HCT116 (cell line): Measurements from ENCODE around the gene PRKG1. TPM values are rescaled to one million over a fixed set of nuclear protein-coding genes. Genes with fewer than 3 reads are reported as not detected.

Experiments
- ATAC-seq: fragments of 200-7000 bp; cut with Tn5 transposase; 2 replicates; pipeline ENCODE4 v1.9.1; 2020; ENCODE audit warnings: mild to moderate bottlenecking, moderate library complexity
- BruUV-seq: library from RNA; stranded (reverse); fragments of 400-500 nt; replicated peaks from 2 replicates; lab custom pipeline; 2021; lab: Mats Ljungman, UMichigan
- CTCF ChIA-PET: fragments of 300-600 bp; sonication (Branson Sonifier 250); formaldehyde crosslinking; loops from one replicate; lab custom pipeline; 2021; ENCODE audit warnings: antibody characterized with exemption; lab: Charles Lee
- POLR2A ChIA-PET: fragments of 300-600, 350-600 bp; sonication (Branson Sonifier 250); formaldehyde crosslinking; loops from one replicate; lab custom pipeline; 2021; ENCODE audit warnings: antibody characterized with exemption; lab: Charles Lee
- RAD21 ChIA-PET, 2 experiments: fragments of 300-600 bp; sonication (Branson Sonifier 250); formaldehyde crosslinking; loops; one replicate each; lab custom pipeline; 2023; ENCODE audit warnings: low total read pairs in 2 of 2; ENCODE audit not compliant: uncharacterized antibody in 2 of 2, unreplicated experiment in 2 of 2, low non-redundant PET in 1 of 2; lab: Charles Lee
- DNase-seq: peaks from one replicate; pipeline ENCODE4 v3.0.0-alpha.2; 2010; ENCODE audit warnings: low read depth, low spot score
- H2AFZ ChIP-seq: fragments of 200-600 bp; shearing (Covaris generic), sonication (generic); 2 replicates; pipeline ENCODE4 v1.6.1; 2017; ENCODE audit warnings: low read depth, mixed run types, mixed read lengths, antibody characterized with exemption, low read length; ENCODE audit not compliant: poor library complexity, severe bottlenecking
- H3K27ac ChIP-seq: 2 replicates; pipeline ENCODE4 v1.5.1; 2012; ENCODE audit warnings: low read depth, low read length
- H3K27me3 ChIP-seq: fragments of 200-600 bp; sonication (generic); 2 replicates; pipeline ENCODE4 v1.6.1; 2016; ENCODE audit warnings: mixed run types, low read length, mixed read lengths; ENCODE audit not compliant: insufficient read depth
- H3K36me3 ChIP-seq, 2 experiments: fragments of 200-500 bp in 1 of 2; fragments of 200-600 bp in 1 of 2; sonication (Bioruptor generic) in 1 of 2; sonication (generic) in 1 of 2; 2 replicates each; pipeline versions ENCODE4 v1.5.1 to v1.6.1; 2014 to 2016; ENCODE audit warnings: low read length in 2 of 2, inconsistent platforms in 1 of 2, mixed read lengths in 1 of 2, mixed run types in 1 of 2; ENCODE audit not compliant: insufficient read depth in 2 of 2, control insufficient read depth in 1 of 2
- H3K4me1 ChIP-seq, 2 experiments: fragments of 200-600 bp in 1 of 2; sonication (generic) in 1 of 2; 2 replicates each; pipeline versions ENCODE4 v1.5.1 to v1.6.1; 2012 to 2017; ENCODE audit warnings: low read length in 2 of 2, inconsistent platforms in 1 of 2, mild to moderate bottlenecking in 1 of 2, mixed read lengths in 1 of 2, mixed run types in 1 of 2, moderate library complexity in 1 of 2; ENCODE audit not compliant: insufficient read depth in 2 of 2, control insufficient read depth in 1 of 2
- H3K4me2 ChIP-seq: fragments of 200-600 bp; sonication (generic); 2 replicates; pipeline ENCODE4 v1.6.1; 2017; ENCODE audit warnings: mixed run types, low read length, mixed read lengths
- H3K4me3 ChIP-seq, 2 experiments: fragments of 200-600 bp in 1 of 2; sonication (generic) in 1 of 2; replicated peaks in 1 of 2; 2 replicates each; pipeline ENCODE4 v1.5.1; 2011 to 2016; ENCODE audit warnings: low read length in 2 of 2, control low read depth in 1 of 2, low read depth in 1 of 2, mild to moderate bottlenecking in 1 of 2, mixed read lengths in 1 of 2, mixed run types in 1 of 2
- H3K79me2 ChIP-seq: fragments of 200-600 bp; sonication (generic); 2 replicates; pipeline ENCODE4 v1.6.1; 2017; ENCODE audit warnings: mild to moderate bottlenecking, mixed run types, low read length, moderate library complexity, mixed read lengths; ENCODE audit not compliant: insufficient read depth
- H3K9ac ChIP-seq: fragments of 200-600 bp; sonication (generic); 2 replicates; pipeline ENCODE4 v1.6.1; 2016; ENCODE audit warnings: low read length, mixed read lengths
- H3K9me2 ChIP-seq: fragments of 200-600 bp; sonication (generic), shearing (Covaris generic); 2 replicates; pipeline ENCODE4 v1.6.1; 2017; ENCODE audit warnings: mixed run types, mild to moderate bottlenecking, moderate library complexity; ENCODE audit not compliant: insufficient read depth
- H3K9me3 ChIP-seq, 2 experiments: fragments of 200-500 bp in 1 of 2; fragments of 200-600 bp in 1 of 2; sonication (Bioruptor generic) in 1 of 2; sonication (generic) in 1 of 2; 2 replicates each; pipeline ENCODE4 v1.6.1; 2014 to 2017; ENCODE audit warnings: low read length in 2 of 2, mixed read lengths in 2 of 2, inconsistent platforms in 1 of 2, low read depth in 1 of 2, mild to moderate bottlenecking in 1 of 2, mixed run types in 1 of 2, moderate library complexity in 1 of 2; ENCODE audit not compliant: control insufficient read depth in 1 of 2, insufficient read depth in 1 of 2
- H4K20me1 ChIP-seq: fragments of 200-600 bp; sonication (generic), shearing (Covaris generic); 2 replicates; pipeline ENCODE4 v1.6.1; 2017; ENCODE audit warnings: mixed run types, mild to moderate bottlenecking, moderate library complexity; ENCODE audit not compliant: insufficient read depth
- ATF3 ChIP-seq: IDR thresholded peaks from 2 replicates; pipeline ENCODE4 v1.6.1; 2012
- CEBPB ChIP-seq: IDR thresholded peaks from 2 replicates; pipeline ENCODE4 v1.6.1; 2012; ENCODE audit warnings: low read depth
- ELF1 ChIP-seq: IDR thresholded peaks from 2 replicates; pipeline ENCODE4 v1.6.1; 2012; ENCODE audit warnings: low read depth, borderline replicate concordance
- EZH2 ChIP-seq: fragments of 200-600 bp; sonication (generic); IDR thresholded peaks from 2 replicates; pipeline ENCODE4 v1.6.1; 2017; ENCODE audit warnings: antibody characterized with exemption, mixed run types
- EZH2phosphoT487 ChIP-seq: fragments of 200-600 bp; IDR thresholded peaks from 2 replicates; pipeline ENCODE4 v1.6.1; 2018; ENCODE audit warnings: antibody characterized with exemption, borderline replicate concordance
- FOSL1 ChIP-seq: IDR thresholded peaks from 2 replicates; pipeline ENCODE4 v1.6.1; 2012; ENCODE audit warnings: low read depth
- JUND ChIP-seq: IDR thresholded peaks from 2 replicates; pipeline ENCODE4 v1.6.1; 2012
- MAX ChIP-seq: IDR thresholded peaks from 2 replicates; pipeline ENCODE4 v1.6.1; 2012
- RAD21 ChIP-seq: IDR thresholded peaks from 2 replicates; pipeline ENCODE4 v1.6.1; 2012; ENCODE audit warnings: low read depth, mild to moderate bottlenecking
- SIN3A ChIP-seq: IDR thresholded peaks from 2 replicates; pipeline ENCODE4 v1.6.1; 2012; ENCODE audit warnings: low read depth
- SP1 ChIP-seq: IDR thresholded peaks from 2 replicates; pipeline ENCODE4 v1.6.1; 2012; ENCODE audit warnings: low read depth
- SRF ChIP-seq: IDR thresholded peaks from 2 replicates; pipeline ENCODE4 v1.6.1; 2012; ENCODE audit warnings: low read depth
- TCF7L2 ChIP-seq: IDR thresholded peaks from 2 replicates; pipeline ENCODE4 v1.7.0; 2011; ENCODE audit warnings: borderline replicate concordance, inconsistent platforms; ENCODE audit not compliant: insufficient read depth, insufficient read length; ENCODE audit errors: extremely low read depth
- YY1 ChIP-seq: IDR thresholded peaks from 2 replicates; pipeline ENCODE4 v1.6.1; 2011; ENCODE audit warnings: low read length, low read depth, moderate library complexity, mild to moderate bottlenecking; ENCODE audit not compliant: insufficient replicate concordance; ENCODE audit errors: extremely low read depth
- ZBTB33 ChIP-seq: IDR thresholded peaks from 2 replicates; pipeline ENCODE4 v1.6.1; 2011; ENCODE audit warnings: mild to moderate bottlenecking, low read length, moderate library complexity; ENCODE audit not compliant: insufficient replicate concordance; ENCODE audit errors: extremely low read depth
- intact Hi-C: fragments of 100-400 bp; cut with micrococcal nuclease; formaldehyde crosslinking; loops from 2 replicates; pipeline ENCODE4 v1.10.0; 2022
- total RNA-seq: library from RNA; stranded (reverse); gene quantifications from one replicate; pipeline ENCODE4 v1.2.1, GENCODE V29; 2021; ENCODE audit not compliant: unreplicated experiment

Gene PRKG1
- total RNA-seq, 1 experiment from 2014 or later = 1.4 TPM

GRCh38 chr10:52098130-52098529 is 1023.8 kb downstream of the PRKG1 start:
- Histone ChIP-seq H3K9me3 (no peaks in the 10 kb centered on the region), H3K79me2 (no peaks in the 10 kb centered on the region), H3K4me1 (no peaks in the 10 kb centered on the region), H3K9ac (no peak overlapping the region), H3K36me3 (no peaks in the 10 kb centered on the region), H3K4me2 (no peak overlapping the region), H3K27me3 (no peaks in the 10 kb centered on the region), H3K9me2 (no peaks in the 10 kb centered on the region), H2AFZ (no peak overlapping the region), H3K4me3 (no peak overlapping the region), H3K27ac (no peak overlapping the region), H4K20me1 (no peaks in the 10 kb centered on the region)
- intact Hi-C loops = no loop called here
- ChIA-PET RAD21 (no interaction called here), CTCF (no interaction called here), POLR2A (no interaction called here)
- ATAC-seq (no peak), DNase-seq (no peak)
- TF ChIP-seq ELF1 (no peak), JUND (no peak), FOSL1 (no peak), ZBTB33 (no peak), YY1 (no peak), SP1 (no peak), SRF (no peak), EZH2phosphoT487 (no peak)
- BruUV-seq = no TSS peak

GRCh38 chr10:52099026-52099600 is 1024.8 kb downstream of the PRKG1 start:
- Histone ChIP-seq H3K4me1 (no peaks in the 10 kb centered on the region), H3K36me3 (no peaks in the 10 kb centered on the region), H3K9me2 (no peaks in the 10 kb centered on the region), H4K20me1 (no peaks in the 10 kb centered on the region), H3K9me3 (no peaks in the 10 kb centered on the region), H3K4me2 (no peak overlapping the region), H3K27ac (no peak overlapping the region), H3K9ac (no peak overlapping the region), H2AFZ (no peak overlapping the region), H3K4me3 (no peak overlapping the region), H3K27me3 (no peaks in the 10 kb centered on the region), H3K79me2 (no peaks in the 10 kb centered on the region)
- no peak for TF ChIP-seq JUND
- no peak for TF ChIP-seq CEBPB
- no peak for TF ChIP-seq RAD21
- no peak for TF ChIP-seq SIN3A
- TF ChIP-seq EZH2phosphoT487 = no peak
- TF ChIP-seq ZBTB33 = no peak
- TF ChIP-seq EZH2 = no peak
- no peak for TF ChIP-seq FOSL1
- TF ChIP-seq ATF3 = no peak
- no peak for TF ChIP-seq TCF7L2
- TF ChIP-seq MAX = no peak
- no peak for DNase-seq
- intact Hi-C loops = no loop called here
- no TSS peak for BruUV-seq
- ChIA-PET POLR2A (no interaction called here), RAD21 (no interaction called here), CTCF (no interaction called here)
- ATAC-seq = no peak
